Measurements from ENCODE around the gene UTP18. TPM values are rescaled to one million over a fixed set of nuclear protein-coding genes. Genes with fewer than 3 reads are reported as not detected.
"Not testable (repeated sequence)": the region's sequence is repeated elsewhere in the genome, so short reads cannot be mapped to it uniquely, and the experiment has no call there.

Gene UTP18
- 87.5 and 106 TPM in 2 replicates for total RNA-seq (2014; rRNA removed; shearing (Covaris generic))

DNA sequence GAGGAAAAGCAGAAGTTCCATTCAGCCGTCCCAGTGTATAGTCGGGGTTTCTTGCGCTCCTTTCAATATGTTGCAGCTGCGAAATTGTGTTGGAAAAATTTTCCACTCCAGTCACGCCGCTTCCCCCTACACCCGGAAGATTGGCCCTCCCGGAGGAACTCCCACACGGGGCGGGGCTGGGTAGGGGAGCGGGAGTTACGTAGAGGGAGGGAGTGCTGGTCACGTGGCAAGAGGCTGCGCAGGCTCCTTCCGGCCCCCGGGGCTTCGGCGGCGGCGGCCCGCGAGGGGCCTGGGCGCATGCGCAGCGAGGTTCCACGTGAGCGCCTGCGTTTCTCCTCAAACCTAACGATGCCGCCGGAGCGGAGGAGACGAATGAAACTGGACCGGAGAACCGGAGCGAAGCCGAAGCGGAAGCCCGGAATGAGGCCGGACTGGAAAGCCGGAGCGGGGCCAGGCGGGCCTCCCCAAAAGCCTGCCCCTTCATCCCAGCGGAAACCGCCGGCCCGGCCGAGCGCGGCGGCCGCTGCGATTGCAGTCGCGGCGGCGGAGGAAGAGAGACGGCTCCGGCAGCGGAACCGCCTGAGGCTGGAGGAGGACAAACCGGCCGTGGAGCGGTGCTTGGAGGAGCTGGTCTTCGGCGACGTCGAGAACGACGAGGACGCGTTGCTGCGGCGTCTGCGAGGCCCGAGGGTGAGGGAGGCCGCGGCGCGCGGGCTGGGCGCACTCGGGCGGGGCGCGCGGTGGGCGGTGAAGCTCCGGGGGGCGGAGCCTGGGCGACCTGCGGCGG, at the start of gene UTP18:
Gene UTP18, plus strand, starts transcription at position 310 of the 787 bp plus-strand sequence. Its CDS starts 39 bp downstream, at position 349.
- peak; percentile 97 for DNase-seq (ENCODE audit: low spot score)

DNA sequence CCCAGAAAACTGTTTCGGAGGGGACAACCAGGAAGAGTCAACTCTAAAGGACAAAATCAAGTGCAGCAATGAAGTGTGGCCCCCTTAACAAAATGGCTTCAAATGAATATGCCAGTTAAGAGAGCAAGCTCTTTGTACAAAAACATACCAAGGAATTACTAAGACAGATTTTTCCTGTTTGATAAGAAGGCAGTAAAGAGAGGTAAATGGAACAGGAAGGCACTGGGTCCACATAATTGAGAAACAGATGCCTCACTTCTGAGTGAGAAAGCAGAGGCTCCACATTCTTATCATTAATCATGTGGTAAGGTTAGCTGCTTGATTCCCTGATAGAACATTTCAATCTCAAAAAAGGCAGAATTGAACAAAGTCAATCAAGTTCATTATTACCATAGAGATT, 45.4 kb upstream of the UTP18 start:
- DNase-seq (ENCODE audit: low spot score), result no peak

DNA sequence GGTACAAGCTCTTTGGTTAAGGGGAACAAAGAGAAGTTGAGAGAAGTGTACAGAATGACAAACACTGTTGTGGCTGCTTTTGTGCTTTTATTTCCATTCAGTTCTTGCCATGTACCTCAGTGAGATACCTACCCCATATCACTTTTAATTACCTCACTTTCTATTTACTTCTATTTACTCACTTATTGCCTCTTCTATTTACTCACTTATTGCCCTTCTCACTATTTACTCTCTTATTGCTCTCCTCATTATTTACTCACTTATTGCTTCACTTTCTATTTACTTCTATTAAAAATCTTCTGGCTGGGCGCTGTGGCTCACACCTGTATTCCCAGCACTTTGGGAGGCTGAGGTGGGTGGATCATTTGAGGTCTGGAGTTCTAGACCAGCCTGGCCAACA, 42.4 kb upstream of the UTP18 start:
- no peak for DNase-seq (ENCODE audit: low spot score)

DNA sequence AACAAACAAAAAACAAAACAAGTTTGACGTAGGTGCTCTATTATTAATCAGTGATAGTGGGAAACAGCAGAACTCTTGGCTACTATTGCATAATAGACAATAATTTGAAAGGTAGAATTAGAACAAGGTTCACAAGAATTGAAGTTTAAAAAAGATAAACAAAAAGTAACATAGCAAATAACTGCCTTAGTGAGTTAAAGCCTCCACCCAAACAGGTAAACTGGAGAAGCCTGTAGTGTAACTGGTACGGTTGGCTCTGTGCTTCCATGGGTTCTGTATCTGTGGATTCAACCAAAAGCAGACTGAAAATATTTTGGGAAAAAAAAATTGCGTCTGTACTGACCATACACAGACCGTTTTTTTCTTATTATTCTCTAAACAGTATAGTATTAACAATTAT, 39.0 kb upstream of the UTP18 start:
- DNase-seq (ENCODE audit: low spot score), result no peak

DNA sequence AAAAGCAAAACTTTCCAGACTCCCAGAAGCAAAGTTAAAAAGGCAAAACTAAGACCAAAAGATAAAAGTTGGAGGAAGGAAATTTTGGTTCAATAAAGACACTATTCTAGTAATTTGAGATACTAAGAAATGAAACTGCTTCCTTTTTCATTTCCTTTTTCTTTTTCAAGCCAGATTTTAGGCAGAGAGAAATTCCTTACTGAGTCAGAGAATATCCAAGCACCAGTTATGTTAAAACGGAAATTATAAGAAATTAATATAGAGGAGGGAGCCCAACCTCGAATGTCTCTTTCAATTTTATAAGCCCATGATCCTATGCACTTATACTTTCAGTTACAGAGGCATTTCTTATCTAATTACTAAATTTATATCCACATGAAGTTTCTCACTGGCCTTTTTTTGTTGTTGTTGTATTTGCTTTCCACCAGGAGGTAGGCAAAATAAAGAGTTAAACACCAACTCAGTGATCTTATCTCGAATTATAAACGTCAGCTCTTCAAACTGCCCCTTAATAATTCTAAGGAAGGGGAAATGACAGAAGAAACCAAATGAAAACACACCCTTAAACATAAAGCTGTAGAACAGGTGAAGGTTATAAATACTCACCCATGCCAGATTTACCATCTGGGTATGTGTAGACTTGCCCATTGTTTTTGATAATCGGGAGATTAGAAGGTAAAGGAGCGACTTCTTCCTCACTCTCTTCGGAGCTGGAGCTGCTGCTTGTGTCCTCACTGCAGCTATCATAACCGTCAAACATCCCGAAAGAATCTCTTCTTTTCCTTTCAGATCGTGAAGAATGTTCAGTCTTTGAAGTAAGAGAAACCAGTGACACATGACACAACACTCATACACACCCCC, 35.7 kb upstream of the UTP18 start:
- no peak for DNase-seq (ENCODE audit: low spot score)

DNA sequence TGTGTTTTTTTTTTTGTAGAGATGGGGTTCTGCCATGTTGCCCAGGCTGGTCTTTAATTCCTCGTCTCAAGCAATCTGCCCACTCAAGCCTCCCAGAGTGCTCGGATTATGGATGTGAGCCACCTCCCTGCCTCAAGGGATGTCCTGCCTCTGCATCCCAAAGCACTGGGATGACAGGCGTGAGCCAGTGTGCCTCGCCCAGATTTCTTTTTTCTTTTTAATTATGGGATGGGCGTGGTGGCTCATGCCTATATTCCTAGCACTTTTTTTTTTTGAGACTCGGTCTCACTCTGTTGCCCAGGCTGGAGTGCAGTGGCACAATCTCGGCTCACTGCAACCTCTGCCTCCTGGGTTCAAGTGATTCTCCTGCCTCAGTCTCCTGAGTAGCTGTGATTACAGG, 34.8 kb upstream of the UTP18 start:
- not testable (repeated sequence) for DNase-seq (ENCODE audit: low spot score)

DNA sequence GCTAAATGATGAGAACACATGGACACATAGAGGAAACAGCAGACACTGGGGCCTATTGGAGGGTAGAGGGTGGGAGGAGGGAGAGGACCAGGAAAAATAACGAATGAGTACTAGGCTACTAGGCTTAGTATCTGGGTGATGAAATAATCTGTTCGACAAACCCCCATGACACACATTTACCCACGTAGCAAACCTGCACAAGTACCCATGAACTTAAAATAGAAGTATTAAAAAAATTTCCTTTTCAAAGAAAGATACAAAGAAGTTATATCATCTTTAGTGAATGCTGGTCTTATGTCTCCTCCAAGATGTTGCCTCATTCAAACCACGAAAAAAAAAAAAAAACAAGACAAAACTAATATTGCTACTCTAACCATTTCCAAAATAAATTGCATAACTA, 32.2 kb upstream of the UTP18 start:
- no peak for DNase-seq (ENCODE audit: low spot score)

DNA sequence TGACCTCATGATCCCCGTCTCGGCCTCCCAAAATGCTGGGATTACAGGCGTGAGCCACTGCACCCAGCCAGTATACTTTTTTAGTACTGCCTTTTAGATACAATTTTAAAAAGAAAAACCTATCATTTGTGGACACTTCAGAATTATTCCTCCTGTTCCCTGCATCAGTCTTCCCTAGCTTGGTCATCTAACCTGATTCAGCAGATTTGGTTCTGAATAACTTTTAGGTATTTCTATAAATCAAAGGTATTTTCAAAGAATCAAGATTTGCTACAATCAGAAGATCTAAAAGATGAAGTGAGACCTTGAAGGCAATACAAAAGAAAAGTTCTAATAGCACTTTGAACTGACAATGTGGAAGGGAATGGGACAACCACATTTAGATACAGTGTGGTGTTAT, 30.5 kb upstream of the UTP18 start:
- no peak for DNase-seq (ENCODE audit: low spot score)

DNA sequence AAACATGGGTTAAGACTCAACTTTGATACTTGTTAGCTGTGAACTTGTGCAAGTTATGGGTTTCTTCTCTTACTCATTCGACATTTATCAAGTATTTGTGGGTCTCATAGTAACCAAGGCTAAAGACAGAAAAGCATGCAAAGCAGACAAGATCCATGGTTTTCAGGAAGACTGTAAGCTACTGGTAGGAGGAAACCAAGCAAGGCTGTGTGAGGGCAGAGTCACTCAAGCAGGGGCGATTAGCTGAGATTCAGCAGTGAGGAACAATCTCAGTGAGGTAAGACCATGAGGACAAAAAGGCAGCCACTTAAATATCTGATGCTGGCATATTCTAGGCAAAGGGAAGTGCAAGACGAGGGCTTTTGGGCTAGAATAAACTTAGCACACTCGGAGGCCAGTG, 30.0 kb upstream of the UTP18 start:
- no peak for DNase-seq (ENCODE audit: low spot score)

DNA sequence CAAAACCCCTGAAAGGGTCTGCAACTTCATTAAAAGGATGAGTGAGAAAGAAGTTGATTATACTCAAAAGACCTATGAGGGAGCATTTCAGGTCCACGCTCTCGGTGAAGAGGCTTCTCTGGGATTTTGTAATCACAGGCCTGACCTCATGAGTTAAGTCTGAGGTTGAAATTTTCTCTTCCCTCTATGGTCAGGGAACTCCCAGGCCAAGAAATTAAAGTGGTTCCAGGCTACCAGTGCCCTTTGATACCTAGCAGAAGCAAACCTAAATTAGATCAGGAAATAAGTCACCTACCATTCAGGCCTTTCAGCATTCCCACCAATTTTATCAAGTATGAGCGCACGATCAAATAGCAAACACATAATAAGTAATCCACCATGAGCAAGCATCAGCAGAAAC, 28.3 kb upstream of the UTP18 start:
- no peak for DNase-seq (ENCODE audit: low spot score)

DNA sequence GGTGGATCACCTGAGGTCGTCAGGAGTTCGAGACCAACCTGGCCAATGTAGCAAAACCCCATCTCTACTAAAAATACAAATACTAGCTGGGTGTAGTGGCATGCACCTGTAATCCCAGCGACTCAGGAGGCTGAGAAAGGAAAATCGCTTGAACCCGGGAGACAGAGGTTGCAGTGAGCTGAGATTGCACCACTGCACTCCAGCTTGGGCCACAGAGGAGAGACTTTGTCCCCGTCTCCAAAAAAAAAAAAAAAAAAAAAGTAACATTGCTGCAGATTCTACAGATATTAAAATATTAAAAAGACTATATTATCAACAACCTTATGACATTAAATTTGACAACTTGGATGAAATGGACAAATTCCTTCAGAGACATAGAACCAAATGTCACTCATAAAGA, 26.2 kb upstream of the UTP18 start:
- no peak for DNase-seq (ENCODE audit: low spot score)

DNA sequence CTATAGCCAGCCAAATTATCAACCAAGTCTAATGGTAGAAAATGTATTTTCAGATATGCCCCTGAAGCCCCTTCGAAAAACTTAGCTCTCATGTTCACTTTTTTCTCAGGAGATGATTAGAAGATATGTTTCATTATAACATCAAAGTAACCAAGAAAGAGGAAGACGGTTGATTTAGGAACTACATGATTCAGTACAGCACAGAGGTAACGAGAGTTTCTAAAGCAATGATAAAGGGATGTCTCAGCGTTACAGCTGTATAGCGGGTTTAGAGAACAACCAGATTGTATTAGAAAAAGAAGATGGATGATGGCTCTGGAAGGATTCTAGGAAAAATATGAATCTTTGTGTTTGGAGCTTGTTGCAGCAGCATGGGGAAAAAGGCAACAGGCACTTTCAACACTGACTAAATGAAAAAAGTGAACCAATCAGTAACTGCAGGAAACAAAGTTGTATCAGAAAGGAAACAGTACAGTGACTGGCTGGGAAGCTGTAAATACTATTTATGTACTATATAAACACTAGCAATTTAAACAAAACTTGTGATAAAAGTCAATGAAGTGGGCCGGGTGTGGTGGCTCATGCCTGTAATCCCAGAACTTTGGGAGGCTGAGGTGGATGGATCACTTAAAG, 22.0 kb upstream of the UTP18 start:
- DNase-seq (ENCODE audit: low spot score), result no peak

DNA sequence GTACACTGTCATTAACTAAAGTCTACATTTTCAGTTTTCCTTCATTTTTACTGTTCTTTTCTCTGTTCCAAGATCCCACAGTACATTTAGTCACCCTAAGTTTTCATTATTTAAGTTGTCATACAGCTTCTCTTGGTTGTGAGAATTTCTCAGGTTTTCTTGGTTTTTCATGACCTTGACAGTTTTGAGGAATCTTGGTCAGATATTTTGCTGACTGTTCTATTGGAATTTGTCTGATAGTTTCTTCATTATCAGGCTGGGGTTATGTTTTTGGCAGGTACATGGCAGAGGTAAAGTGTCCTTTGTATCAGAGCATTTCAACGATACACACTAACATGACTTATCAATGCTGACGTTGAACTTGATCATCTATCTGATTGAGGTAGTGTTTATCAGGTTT, 20.1 kb upstream of the UTP18 start:
- no peak for DNase-seq (ENCODE audit: low spot score)

DNA sequence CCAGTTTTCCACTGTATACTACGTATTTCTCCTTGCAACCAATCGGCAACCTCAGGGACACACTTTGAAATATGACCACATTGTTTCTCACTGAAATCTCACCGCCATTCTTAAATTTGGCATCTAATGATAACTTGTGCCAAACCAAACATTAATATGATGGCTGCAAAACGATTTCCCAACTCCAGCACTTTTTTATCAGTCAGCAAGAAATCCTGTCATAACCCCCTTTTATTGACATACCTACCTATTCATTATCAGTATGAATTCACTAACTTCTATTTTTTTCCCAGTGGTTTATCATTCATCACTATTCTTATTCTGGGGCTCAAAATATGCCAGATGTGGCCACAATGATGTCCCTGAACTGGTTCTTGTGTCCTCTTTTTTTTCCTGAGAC, 16.3 kb upstream of the UTP18 start:
- no peak for DNase-seq (ENCODE audit: low spot score)

DNA sequence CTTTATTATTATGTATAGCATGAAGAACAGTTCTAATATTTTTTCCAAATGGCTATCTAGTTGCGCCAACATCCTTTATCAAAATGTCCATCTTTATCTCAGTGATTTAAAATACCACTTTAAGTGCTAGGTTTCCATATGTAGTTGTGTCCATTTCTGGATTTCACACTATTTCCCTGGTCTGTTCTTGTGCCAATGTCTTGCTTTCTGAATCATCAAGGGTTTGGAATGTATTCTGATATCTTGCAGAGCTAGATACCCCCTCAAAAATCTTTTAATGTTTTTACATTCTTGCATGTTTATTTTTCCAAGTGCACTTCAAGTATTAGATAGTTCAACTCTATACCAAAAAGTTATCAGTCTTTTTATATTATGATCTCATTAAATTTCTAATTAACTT, 14.8 kb upstream of the UTP18 start:
- no peak for DNase-seq (ENCODE audit: low spot score)

DNA sequence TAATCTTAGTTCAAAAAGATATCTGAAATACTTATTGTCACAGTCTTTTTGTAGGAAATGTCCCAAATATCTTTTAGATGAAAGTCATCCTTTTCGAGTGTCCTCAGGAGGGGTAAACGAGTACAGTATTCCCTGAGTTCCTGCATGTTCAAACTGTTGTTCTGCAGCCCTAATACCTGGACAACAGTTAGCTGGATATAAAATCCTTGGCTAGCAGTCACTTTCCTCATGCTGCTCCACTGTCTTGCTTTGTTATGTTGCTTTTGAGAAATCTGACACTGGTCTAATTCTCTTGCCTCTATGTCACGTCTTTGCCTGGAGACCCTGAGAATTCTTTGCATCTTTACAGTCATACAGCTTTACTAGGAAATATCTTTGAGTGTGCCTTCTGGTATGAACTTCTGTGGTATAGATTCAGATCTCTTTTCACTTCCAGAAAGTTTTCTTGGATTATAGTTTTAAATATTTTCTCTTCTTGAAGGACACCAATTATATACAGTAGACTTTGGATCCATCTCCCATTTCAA, 10.0 kb upstream of the UTP18 start:
- DNase-seq (ENCODE audit: low spot score), result no peak

DNA sequence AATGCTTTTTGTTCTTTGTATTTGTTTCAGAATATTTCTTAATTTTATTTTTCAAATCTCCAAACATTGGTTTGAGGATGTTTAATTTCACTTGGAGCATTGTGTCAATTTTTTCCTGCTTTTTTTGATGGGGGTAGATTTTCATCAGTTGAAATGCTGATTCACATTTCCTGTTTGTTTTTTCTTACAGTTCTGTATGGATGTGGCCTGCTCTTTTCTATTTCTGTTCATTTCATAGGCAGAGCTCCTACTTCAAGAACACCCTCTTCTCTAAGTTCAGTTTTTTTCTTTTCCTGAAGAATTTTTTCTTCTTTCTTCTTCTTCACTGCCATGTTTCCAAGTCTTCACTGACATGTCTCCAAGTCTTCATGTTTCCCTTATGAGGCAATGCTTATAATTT, 9.3 kb upstream of the UTP18 start:
- no peak for DNase-seq (ENCODE audit: low spot score)

DNA sequence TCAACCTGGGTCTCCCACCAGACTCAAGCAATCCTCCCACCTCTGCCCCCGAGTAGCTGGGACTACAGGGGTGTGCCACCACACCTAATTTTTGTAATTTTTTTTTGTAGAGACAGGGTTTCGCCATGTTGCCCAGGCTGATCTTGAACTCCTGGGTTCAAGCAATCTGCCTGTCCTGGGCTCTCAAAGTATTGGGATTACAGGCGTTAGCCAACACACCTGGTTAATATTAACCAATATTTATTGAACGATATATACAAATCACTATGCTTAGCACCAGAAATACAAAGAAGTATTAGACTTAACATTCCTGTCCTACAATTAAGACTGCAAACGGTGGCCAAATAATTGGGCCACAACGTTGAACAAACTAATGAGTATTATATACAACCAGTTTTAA, 4.7 kb upstream of the UTP18 start:
- no peak for DNase-seq (ENCODE audit: low spot score)

DNA sequence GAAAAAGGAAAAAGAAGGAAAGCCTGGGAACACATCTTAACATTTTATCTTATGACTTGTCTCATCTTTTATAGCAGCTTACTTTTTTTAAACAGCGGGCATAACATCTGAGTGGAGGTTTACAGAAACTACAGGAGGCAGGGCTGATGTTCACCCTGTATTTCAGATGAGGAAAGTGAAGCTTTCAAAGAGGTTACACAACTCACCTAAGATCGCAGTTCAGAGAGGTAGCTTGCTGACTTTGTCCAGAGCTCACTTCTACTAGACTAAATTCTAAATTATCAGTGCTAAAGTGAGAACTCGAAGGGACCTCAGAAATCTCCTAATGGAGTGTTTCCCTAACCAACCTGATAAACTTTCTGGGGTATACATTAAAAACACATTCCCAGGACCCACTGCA, 4.2 kb upstream of the UTP18 start:
- DNase-seq (ENCODE audit: low spot score), result no peak

DNA sequence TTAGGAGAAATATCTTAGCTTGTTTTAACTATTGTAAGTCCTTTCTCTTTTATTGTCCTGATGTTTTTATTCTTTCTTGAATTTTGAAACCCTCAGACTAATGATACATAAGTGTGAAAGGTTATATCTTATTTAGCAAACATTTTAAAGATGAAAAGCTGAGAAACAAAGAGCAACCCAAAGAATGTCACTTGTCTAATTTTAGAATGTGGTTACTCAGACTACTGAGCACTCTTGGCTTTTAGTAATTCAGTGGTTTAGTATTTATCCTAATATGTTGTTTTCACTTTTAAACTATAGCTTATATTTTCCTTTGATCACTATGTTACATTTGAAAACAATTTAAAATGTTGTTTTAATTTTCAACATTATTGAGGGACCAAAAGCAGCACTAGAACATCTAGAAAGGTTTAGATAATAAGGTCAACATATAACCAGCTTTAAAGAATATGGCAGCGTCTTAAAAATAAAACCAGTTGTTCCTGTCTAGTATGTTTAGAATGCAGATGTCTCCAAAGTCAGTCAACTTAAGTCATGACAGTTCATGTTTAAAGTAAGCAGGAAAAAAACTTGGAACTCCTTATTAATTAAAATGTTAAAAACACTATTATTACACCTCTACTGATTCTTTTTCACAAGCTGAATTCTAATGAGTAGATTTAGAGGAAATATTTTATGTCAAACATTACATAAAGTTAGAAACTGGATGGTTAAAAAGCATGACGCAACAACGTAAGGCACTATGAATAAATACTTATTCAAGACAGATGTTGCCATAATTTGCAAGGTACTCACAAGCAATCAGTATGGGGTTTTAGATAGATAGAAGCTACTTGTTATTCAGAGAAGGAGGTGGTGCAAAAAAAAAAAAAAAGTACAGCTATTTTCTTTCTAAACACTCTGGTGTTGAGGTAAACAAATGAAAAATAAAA, 2.9 kb upstream of the UTP18 start:
- no peak for DNase-seq (ENCODE audit: low spot score)

Measured in H4 (cell line).